ENCODE results near the gene PCNX3.

The PCNX3 gene

DNA sequence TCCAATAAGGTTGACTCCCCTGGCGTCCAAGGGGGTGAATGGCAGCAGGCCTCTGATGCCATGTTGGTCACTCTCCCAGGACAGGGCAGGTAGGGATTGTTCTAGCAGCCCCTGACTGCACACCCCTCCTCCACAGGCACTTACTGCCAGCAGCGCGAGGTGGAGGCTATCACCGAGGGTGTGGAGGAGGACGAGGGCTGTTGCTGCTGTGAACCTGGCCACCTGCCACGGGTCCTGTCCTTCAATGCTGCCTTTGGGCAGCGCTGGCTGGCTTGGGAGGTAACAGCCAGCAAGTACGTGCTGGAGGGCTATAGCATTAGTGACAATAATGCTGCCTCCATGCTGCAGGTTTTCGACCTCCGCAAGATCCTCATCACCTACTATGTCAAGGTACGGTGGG lies 14.6 kb downstream of the PCNX3 start:
- Mint-ChIP-seq H3K4me3 (no peak overlapping the region), H3K36me3 (ENCODE audit: low read depth) (peaks cover 12% of the 10 kb centered on the region), H3K27ac (no peak overlapping the region), H3K9me3 (no peaks in the 10 kb centered on the region), H3K27me3 (ENCODE audit: low read depth) (no peaks in the 10 kb centered on the region), H3K4me1 (no peaks in the 10 kb centered on the region)
- no peak for TF ChIP-seq CTCF (IDR thresholded peaks at IDR 0.05; ENCODE audit: unreplicated experiment in 3 of 3)

DNA sequence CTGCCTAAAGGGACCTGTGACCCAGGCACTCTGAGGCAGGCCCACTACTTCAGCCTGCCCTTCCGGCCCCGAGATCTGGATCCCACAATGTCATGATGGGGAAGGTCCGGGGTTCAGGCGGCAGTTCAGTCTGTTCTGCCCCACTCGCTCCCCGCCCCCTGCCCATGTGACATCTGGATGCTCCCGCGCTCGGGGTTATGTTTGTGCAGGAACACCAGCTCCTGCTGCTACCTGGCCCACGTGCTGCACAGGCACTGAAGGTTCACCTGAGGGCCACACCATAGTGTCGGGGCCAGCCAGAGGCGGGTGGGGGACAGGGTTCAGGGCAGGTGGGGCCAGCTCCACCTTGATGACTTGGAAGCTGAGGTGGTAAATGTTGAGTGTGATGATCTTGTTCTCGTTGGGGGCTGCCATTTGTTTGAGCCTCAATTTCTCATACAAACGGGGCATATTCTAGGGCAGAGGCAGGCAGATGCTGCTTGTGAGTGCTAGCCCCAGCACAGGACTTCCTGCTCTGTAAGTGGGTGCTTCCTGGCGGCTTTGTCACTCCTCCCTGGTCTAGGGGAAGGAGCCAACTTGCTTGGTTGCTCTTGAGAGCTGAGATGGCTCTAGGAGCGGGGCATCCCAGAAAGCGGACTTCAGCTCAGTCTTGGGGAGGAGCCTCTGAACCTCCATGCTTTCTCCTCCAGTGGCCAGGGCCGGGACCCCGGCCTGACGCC lies 18.0 kb downstream of the PCNX3 start:
- H3K9me3 Mint-ChIP-seq: no peaks in the 10 kb centered on the region
- peaks cover 16% of the 10 kb centered on the region for H3K36me3 Mint-ChIP-seq (ENCODE audit: low read depth)
- no peaks in the 10 kb centered on the region for H3K27me3 Mint-ChIP-seq (ENCODE audit: low read depth)
- no peak overlapping the region for H3K4me3 Mint-ChIP-seq
- peaks cover under 1% of the 10 kb centered on the region for H3K4me1 Mint-ChIP-seq
- no peak overlapping the region for H3K27ac Mint-ChIP-seq
- TF ChIP-seq CTCF (IDR thresholded peaks at IDR 0.05; ENCODE audit: unreplicated experiment in 3 of 3): no peak

DNA sequence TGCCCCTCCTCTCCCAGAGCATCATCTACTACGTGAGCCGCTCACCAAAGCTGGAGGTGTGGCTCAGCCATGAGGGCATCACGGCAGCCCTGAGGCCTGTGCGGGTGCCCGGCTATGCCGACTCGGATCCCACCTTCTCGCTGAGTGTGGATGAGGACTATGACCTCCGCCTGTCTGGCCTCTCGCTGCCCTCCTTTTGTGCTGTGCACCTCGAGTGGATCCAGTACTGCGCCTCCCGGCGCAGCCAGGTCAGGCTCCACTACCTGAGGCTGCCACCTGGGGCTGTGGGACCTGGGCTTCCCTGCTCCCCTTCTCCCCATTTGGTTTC lies 18.5 kb downstream of the PCNX3 start:
- Mint-ChIP-seq H3K27ac (no peak overlapping the region), H3K9me3 (no peaks in the 10 kb centered on the region), H3K4me1 (peaks cover 5% of the 10 kb centered on the region), H3K27me3 (ENCODE audit: low read depth) (no peaks in the 10 kb centered on the region), H3K36me3 (ENCODE audit: low read depth) (peaks cover 15% of the 10 kb centered on the region), H3K4me3 (no peak overlapping the region)
- no peak for TF ChIP-seq CTCF (IDR thresholded peaks at IDR 0.05; ENCODE audit: unreplicated experiment in 3 of 3)

- H3K27ac Mint-ChIP-seq: no peak overlapping the region
- H3K9me3 Mint-ChIP-seq: no peaks in the 10 kb centered on the region
- H3K4me1 Mint-ChIP-seq: peaks cover 5% of the 10 kb centered on the region
- peaks cover 12% of the 10 kb centered on the region for H3K36me3 Mint-ChIP-seq (ENCODE audit: low read depth)
- H3K4me3 Mint-ChIP-seq: no peak overlapping the region
- H3K27me3 Mint-ChIP-seq (ENCODE audit: low read depth): no peaks in the 10 kb centered on the region
- TF ChIP-seq CTCF (IDR thresholded peaks at IDR 0.05; ENCODE audit: unreplicated experiment in 3 of 3): no peak
Observed at GRCh38 chr11:65634440-65634839, 18.9 kb downstream of the PCNX3 start.

GRCh38 chr11:65634905-65635731 lies 19.5 kb downstream of the PCNX3 start:
- no peaks in the 10 kb centered on the region for H3K9me3 Mint-ChIP-seq
- H3K27ac Mint-ChIP-seq: no peak overlapping the region
- H3K4me1 Mint-ChIP-seq: peaks cover 5% of the 10 kb centered on the region
- H3K4me3 Mint-ChIP-seq: no peak overlapping the region
- H3K36me3 Mint-ChIP-seq (ENCODE audit: low read depth): peaks cover 12% of the 10 kb centered on the region
- TF ChIP-seq CTCF (IDR thresholded peaks at IDR 0.05; ENCODE audit: unreplicated experiment in 3 of 3): no peak
- no peaks in the 10 kb centered on the region for H3K27me3 Mint-ChIP-seq (ENCODE audit: low read depth)
